Measurements from ENCODE around the gene ZMPSTE24. TPM values are rescaled to one million over a fixed set of nuclear protein-coding genes. Genes with fewer than 3 reads are reported as not detected.

ZMPSTE24 gene
- total and polyA plus RNA-seq, 7 donors = 12.7 to 60.2 (median 22.2) TPM

DNA sequence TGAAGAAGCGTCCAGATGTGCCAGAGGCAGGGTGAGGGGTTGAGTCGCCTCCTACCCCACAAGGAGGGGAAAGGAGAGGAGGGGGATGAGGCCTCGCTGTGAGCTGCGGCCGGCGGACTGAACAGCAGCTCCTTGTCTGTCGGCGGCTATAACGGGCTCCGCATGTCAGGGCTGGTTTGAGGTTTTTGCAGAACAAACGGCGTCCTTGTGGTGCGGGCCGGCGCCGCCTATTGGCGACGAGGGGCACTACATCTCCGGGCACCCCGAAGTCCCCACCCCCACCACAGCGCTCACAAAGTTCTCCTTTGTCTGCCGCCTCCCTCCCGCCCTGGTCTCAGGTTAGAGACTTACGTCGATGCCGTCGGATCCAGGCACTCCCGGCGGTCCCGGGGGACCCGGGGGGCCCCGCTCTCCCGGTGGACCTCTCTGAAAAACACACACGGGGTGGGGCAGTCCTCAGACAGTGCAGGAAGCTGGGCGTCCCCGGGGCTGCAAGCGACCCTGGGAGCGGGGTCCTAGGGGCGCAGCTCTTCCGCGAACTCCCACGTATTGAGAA, 57.3 kb downstream of the ZMPSTE24 start:
- Histone ChIP-seq H3K27me3 (ENCODE audit: insufficient read depth in 3 of 3, low read length in 2 of 3) (peaks cover 0 to 51% (median 18%) of the 10 kb centered on the region in 3 donors), H3K4me3 (peak overlapping the region; percentile 51), H3K4me1 (peaks cover 13% of the 10 kb centered on the region), H3K27ac (no peak overlapping the region), H3K36me3 (ENCODE audit: insufficient read depth in 1 of 2, low read depth in 1 of 2) (no peaks in the 10 kb centered on the region), H3K9me3 (no peaks in the 10 kb centered on the region)
- peak; percentile 76 for TF ChIP-seq CTCF (IDR thresholded peaks at IDR 0.05)
- 1 to 3% (median 2%) methylated on average over 39 to 42 of the region's 42 CpGs for WGBS, 3 donors
- intact Hi-C loops (cut with DNase I) = loop anchor here in 1 of 2 donors (5.0 kb wide), 1 partner anchor 163 kb away; no protein-coding TSS in a partner anchor
- ATAC-seq (peak; percentile 75 to 92 (median 86)), DNase-seq (peak; percentile 72 to 85)

DNA sequence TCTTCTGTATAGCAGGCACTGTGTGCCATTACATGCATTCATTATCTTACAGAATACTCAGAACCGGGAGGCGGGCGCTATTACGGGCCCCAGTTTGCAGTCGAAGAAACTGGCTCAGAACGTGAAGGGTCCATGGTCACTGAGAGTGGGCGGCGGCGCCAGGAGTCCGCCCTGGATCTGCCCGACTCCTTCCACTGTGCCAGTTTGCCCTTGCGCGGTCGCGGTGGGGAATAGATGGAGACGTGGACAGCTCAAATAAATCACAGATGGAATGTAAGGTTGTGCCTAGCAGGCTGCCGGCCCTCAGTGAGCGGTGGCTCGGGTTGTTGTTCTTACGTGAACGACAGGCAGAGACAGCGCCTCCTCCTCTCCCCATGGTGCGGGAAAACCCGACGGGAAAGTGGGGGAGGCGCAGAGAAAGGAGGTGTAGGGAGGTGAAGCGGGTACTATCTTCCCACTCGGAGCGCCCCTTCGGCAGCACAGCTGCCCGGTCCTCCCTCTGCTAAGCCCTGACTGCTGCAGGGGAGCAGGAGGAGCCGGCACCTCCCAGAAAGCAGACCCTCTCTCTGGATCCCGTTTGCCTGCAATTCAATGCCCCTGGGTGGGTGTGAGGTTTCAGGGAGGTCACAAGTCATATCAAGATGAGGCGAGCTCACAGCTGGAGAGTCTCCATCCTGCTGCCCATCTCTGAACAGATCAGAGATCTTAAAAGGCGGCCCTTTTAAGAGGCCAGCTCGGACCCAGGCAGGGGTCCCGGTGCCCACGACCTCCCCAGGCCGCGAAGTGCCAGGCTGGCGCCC, 58.0 kb downstream of the ZMPSTE24 start:
- peak; percentile 18 to 41 (median 33) for ATAC-seq
- H3K9me3 ChIP-seq = no peaks in the 10 kb centered on the region
- peak overlapping the region; percentile 51 for H3K4me3 ChIP-seq
- no peaks in the 10 kb centered on the region for H3K36me3 ChIP-seq (ENCODE audit: insufficient read depth in 1 of 2, low read depth in 1 of 2)
- H3K27ac ChIP-seq = no peak overlapping the region
- WGBS, 3 donors = 2 to 3% (median 2%) methylated on average over 37 to 41 of the region's 41 CpGs
- DNase-seq = no peak
- TF ChIP-seq CTCF (IDR thresholded peaks at IDR 0.05) = no peak
- intact Hi-C loops (cut with DNase I) = loop anchor here in 1 of 2 donors (5.0 kb wide), 1 partner anchor 164 kb away; no protein-coding TSS in a partner anchor
- peaks cover 0 to 53% (median 18%) of the 10 kb centered on the region in 3 donors for H3K27me3 ChIP-seq (ENCODE audit: insufficient read depth in 3 of 3, low read length in 2 of 3)
- H3K4me1 ChIP-seq = peaks cover 13% of the 10 kb centered on the region

DNA sequence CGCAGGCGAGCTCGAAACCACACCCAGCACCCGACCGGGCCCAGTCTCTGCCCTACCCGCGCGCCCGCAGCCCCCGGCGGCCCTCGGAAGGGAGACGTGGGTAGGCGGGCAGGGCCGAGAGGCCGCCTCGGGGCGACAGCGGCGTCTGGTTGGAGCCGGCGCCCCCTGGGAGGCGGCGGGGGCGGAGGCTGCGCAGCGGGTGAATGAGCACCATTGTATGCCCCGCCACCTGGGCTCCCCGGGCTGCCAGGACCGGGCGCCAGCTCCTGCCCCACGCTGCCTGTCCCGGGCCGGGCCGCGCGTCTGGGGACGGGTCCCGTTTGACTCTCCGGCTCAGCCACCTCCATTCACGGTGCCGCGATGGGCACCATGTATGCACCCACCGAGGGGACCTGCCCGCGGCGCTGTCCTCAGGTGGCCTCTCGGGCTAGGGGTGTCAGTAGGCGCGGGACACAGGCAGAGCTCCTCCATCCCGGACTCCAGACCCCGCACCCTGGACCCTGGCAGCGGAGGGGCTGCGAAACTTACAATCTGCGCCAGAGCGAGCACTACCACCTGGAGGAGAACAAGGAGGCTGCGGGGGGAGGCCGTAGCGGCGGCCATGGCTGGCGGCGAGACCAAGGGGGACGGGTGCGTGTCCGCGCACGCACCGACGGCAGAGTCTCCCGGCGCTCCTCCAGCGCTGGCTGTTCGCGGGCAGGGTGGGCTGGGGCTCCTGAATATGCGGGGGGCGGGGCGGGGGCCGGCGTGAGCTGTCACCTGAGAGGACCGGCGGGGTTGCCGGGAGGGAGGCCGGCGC, 58.8 kb downstream of the ZMPSTE24 start, which contains the start of gene COL9A2:
Gene COL9A2 (minus strand): TSS at position 692 of the 799 bp plus-strand sequence. CDS start 89 bp downstream, at position 603.
- H3K4me1 ChIP-seq = peaks cover 13% of the 10 kb centered on the region
- DNase-seq = peak in 1 of 2 donors; percentile 27
- intact Hi-C loops (cut with DNase I) = loop anchor here in 1 of 2 donors (5.0 kb wide), 1 partner anchor 164 kb away; no protein-coding TSS in a partner anchor

More for the DNA sequence above, 58.8 kb downstream of the ZMPSTE24 start, which contains the start of gene COL9A2:
- TF ChIP-seq CTCF (IDR thresholded peaks at IDR 0.05) = no peak
- Histone ChIP-seq H3K4me3 (peak within 1 kb of the TSS; percentile 51), H3K9me3 (no peaks in the 10 kb centered on the region), H3K27ac (no peak within 1 kb of the TSS), H3K27me3 (ENCODE audit: insufficient read depth in 3 of 3, low read length in 2 of 3) (peaks cover 0 to 53% (median 18%) of the 10 kb centered on the region in 3 donors), H3K36me3 (ENCODE audit: insufficient read depth in 1 of 2, low read depth in 1 of 2) (no peaks in the 10 kb centered on the region)
- WGBS, 3 donors = 1 to 2% (median 1%) methylated on average over 48 to 84 of the region's 84 CpGs
- peak; percentile 27 to 58 (median 38) for ATAC-seq
